Suprapubic skin (tissue), 4 donors: ENCODE results near the gene PRADC1.

Source experiments
- EP300 ChIP-seq: sonication (generic); formaldehyde crosslinking; IDR thresholded peaks from one replicate; pipeline ENCODE4 v1.6.1; 2017; ENCODE audit warnings: antibody characterized with exemption
- POLR2A ChIP-seq, 2 donors: fragments of 450-650 bp; IDR thresholded peaks; one replicate each; pipeline ENCODE4 v1.6.1; 2017; ENCODE audit warnings: antibody characterized with exemption in 2 of 2, mild to moderate bottlenecking in 2 of 2, moderate library complexity in 2 of 2
- POLR2AphosphoS5 ChIP-seq, 3 donors: sonication (generic); formaldehyde crosslinking; IDR thresholded peaks; one replicate each; pipeline ENCODE4 v1.6.1; 2017; ENCODE audit warnings: antibody characterized with exemption in 3 of 3
- TF ChIP-seq, protein P1 (sequence below), 2 donors: fragments of 200-600 bp in 1 of 2; fragments of 450-650 bp in 1 of 2; sonication (generic) in 1 of 2; IDR thresholded peaks; one replicate each; pipeline ENCODE4 v1.5.1; 2016 to 2019; ENCODE audit warnings: antibody characterized with exemption in 2 of 2, mild to moderate bottlenecking in 1 of 2, moderate library complexity in 1 of 2

DNA sequence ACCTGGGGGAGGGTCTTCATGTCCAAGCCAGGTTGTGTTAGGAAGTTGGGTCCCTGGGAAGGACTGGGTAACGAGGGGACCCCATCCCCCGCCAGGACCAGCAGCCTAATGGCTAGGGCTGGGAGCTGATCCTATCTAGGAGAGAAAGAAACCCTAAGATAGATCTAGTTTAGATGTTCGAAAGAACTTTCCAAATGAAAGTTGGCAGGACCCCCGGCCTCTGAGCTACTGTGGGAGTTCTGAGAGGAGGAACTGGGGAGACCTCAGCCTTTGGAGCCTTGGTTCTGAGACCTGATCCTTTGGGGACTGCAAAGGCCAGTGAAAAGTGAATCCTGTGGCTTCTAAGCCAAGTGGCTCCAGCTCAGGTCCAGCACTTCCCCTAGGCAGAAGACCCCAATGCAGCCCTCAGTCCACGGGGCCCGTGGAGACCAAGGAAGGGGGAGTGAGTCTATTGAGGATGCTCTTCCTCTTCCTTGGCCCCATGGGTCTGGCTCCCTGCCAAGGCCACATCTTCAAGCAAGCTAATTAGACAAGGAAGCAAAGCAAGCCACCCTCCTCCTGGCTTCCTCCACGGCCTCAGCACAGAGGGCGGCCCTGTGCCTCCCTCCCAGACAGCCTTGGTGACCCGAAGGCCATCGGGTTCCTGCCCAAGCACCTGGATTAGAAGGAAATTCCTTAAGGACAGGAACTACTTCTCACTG is 24.5 kb upstream of the PRADC1 start:
- TF ChIP-seq, protein P1, sequence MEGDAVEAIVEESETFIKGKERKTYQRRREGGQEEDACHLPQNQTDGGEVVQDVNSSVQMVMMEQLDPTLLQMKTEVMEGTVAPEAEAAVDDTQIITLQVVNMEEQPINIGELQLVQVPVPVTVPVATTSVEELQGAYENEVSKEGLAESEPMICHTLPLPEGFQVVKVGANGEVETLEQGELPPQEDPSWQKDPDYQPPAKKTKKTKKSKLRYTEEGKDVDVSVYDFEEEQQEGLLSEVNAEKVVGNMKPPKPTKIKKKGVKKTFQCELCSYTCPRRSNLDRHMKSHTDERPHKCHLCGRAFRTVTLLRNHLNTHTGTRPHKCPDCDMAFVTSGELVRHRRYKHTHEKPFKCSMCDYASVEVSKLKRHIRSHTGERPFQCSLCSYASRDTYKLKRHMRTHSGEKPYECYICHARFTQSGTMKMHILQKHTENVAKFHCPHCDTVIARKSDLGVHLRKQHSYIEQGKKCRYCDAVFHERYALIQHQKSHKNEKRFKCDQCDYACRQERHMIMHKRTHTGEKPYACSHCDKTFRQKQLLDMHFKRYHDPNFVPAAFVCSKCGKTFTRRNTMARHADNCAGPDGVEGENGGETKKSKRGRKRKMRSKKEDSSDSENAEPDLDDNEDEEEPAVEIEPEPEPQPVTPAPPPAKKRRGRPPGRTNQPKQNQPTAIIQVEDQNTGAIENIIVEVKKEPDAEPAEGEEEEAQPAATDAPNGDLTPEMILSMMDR (IDR thresholded peaks at IDR 0.05), result no peak
- no peak for TF ChIP-seq POLR2A (IDR thresholded peaks at IDR 0.05)
- TF ChIP-seq POLR2AphosphoS5 (IDR thresholded peaks at IDR 0.05), result no peak
- TF ChIP-seq EP300, result no peak
